SK-N-MC (cell line): Measurements from ENCODE around the gene A2ML1.

Experiments
- EZH2 ChIP-seq: fragments of 200-600 bp; sonication (generic); IDR thresholded peaks from one replicate; pipeline ENCODE4 v1.6.1; 2017; ENCODE audit warnings: antibody characterized with exemption
- FOXP2 ChIP-seq: optimal IDR thresholded peaks from 2 replicates; pipeline ENCODE3; 2011; ENCODE audit warnings: mild to moderate bottlenecking, moderate library complexity; ENCODE audit not compliant: insufficient read depth; ENCODE audit errors: extremely low read length, control extremely low read depth
- POLR2AphosphoS5 ChIP-seq: IDR thresholded peaks from 2 replicates; pipeline ENCODE4 v1.6.1; 2012; ENCODE audit warnings: mild to moderate bottlenecking, low read depth, low read length, borderline replicate concordance

- TF ChIP-seq POLR2AphosphoS5 (no peak), EZH2 (no peak), FOXP2 (no peak)
These were observed 19.4 kb downstream of the A2ML1 start for GRCh38 chr12:8841778-8842177.
